HEK293 (cell line): ENCODE results near the gene MIEN1.

Source experiments
- EGR2 ChIP-seq: fragments of 450-650 bp; formaldehyde crosslinking; IDR thresholded peaks from 2 replicates; pipeline ENCODE4 v1.5.1; 2016; ENCODE audit warnings: low read depth, missing biosample characterization, missing genetic modification characterization
- FEZF1 ChIP-seq: fragments of 450-650 bp; formaldehyde crosslinking; IDR thresholded peaks from 2 replicates; pipeline ENCODE4 v1.5.1; 2016; ENCODE audit warnings: missing biosample characterization, missing genetic modification characterization
- HOXC10 ChIP-seq: sonication (generic); formaldehyde crosslinking; IDR thresholded peaks from 2 replicates; pipeline ENCODE4 v1.8.1; 2023; ENCODE audit warnings: mild to moderate bottlenecking, missing genetic modification reagents
- KLF16 ChIP-seq: fragments of 450-650 bp; formaldehyde crosslinking; IDR thresholded peaks from 2 replicates; pipeline ENCODE4 v1.5.1; 2017; ENCODE audit warnings: missing biosample characterization, missing genetic modification characterization
- KLF7 ChIP-seq: fragments of 450-650 bp; formaldehyde crosslinking; IDR thresholded peaks from 2 replicates; pipeline ENCODE4 v1.5.1; 2016; ENCODE audit warnings: missing biosample characterization, missing genetic modification characterization, borderline replicate concordance
- KLF8 ChIP-seq: fragments of 450-650 bp; formaldehyde crosslinking; IDR thresholded peaks from 2 replicates; pipeline ENCODE4 v1.5.1; 2016; ENCODE audit warnings: missing biosample characterization, missing genetic modification characterization
- PATZ1 ChIP-seq: fragments of 450-650 bp; formaldehyde crosslinking; IDR thresholded peaks from 2 replicates; pipeline ENCODE4 v1.5.1; 2016; ENCODE audit warnings: missing biosample characterization, missing genetic modification characterization
- PBX3 ChIP-seq: sonication (generic); formaldehyde crosslinking; IDR thresholded peaks from 2 replicates; pipeline ENCODE4 v1.8.1; 2022; ENCODE audit warnings: mild to moderate bottlenecking, moderate library complexity, missing genetic modification reagents
- SP7 ChIP-seq: fragments of 450-650 bp; formaldehyde crosslinking; IDR thresholded peaks from 2 replicates; pipeline ENCODE4 v1.5.1; 2016; ENCODE audit warnings: missing biosample characterization, missing genetic modification characterization
- ZBTB17 ChIP-seq: fragments of 450-650 bp; formaldehyde crosslinking; IDR thresholded peaks from 2 replicates; pipeline ENCODE4 v1.5.1; 2016; ENCODE audit warnings: missing biosample characterization, missing genetic modification characterization
- ZBTB48 ChIP-seq: fragments of 450-650 bp; formaldehyde crosslinking; IDR thresholded peaks from 2 replicates; pipeline ENCODE4 v1.5.1; 2016; ENCODE audit warnings: missing biosample characterization, missing genetic modification characterization
- ZIC2 ChIP-seq: fragments of 450-650 bp; formaldehyde crosslinking; IDR thresholded peaks from 2 replicates; pipeline ENCODE4 v1.5.1; 2016; ENCODE audit warnings: missing biosample characterization, missing genetic modification characterization
- ZNF18 ChIP-seq: fragments of 450-650 bp; formaldehyde crosslinking; IDR thresholded peaks from 2 replicates; pipeline ENCODE4 v1.5.1; 2016; ENCODE audit warnings: missing biosample characterization, missing genetic modification characterization
- ZNF2 ChIP-seq: fragments of 450-650 bp; formaldehyde crosslinking; IDR thresholded peaks from 2 replicates; pipeline ENCODE4 v1.5.1; 2016; ENCODE audit warnings: missing biosample characterization, missing genetic modification characterization
- ZNF292 ChIP-seq: fragments of 450-650 bp; formaldehyde crosslinking; IDR thresholded peaks from 2 replicates; pipeline ENCODE4 v1.5.1; 2016; ENCODE audit warnings: low read depth, missing biosample characterization, missing genetic modification characterization, borderline replicate concordance
- ZNF335 ChIP-seq: fragments of 450-650 bp; formaldehyde crosslinking; conservative IDR thresholded peaks from 2 replicates; pipeline ENCODE4 v1.5.1; 2016; ENCODE audit warnings: missing biosample characterization, missing genetic modification characterization
- ZNF513 ChIP-seq: fragments of 450-650 bp; IDR thresholded peaks from 2 replicates; pipeline ENCODE4 v1.5.1; 2018; ENCODE audit warnings: missing biosample characterization, missing genetic modification characterization
- ZNF561 ChIP-seq: fragments of 450-650 bp; IDR thresholded peaks from 2 replicates; pipeline ENCODE4 v1.5.1; 2018; ENCODE audit warnings: missing biosample characterization, missing genetic modification characterization, borderline replicate concordance
- ZNF610 ChIP-seq: fragments of 450-650 bp; formaldehyde crosslinking; IDR thresholded peaks from 2 replicates; pipeline ENCODE4 v1.5.1; 2016; ENCODE audit warnings: missing biosample characterization, missing genetic modification characterization, borderline replicate concordance
- ZNF621 ChIP-seq: fragments of 450-650 bp; formaldehyde crosslinking; IDR thresholded peaks from 2 replicates; pipeline ENCODE4 v1.5.1; 2017; ENCODE audit warnings: missing biosample characterization, missing genetic modification characterization
- ZNF629 ChIP-seq: fragments of 450-650 bp; formaldehyde crosslinking; IDR thresholded peaks from 2 replicates; pipeline ENCODE4 v1.5.1; 2017; ENCODE audit warnings: missing biosample characterization, missing genetic modification characterization
- ZNF654 ChIP-seq: fragments of 450-650 bp; formaldehyde crosslinking; IDR thresholded peaks from 2 replicates; pipeline ENCODE4 v1.5.1; 2016; ENCODE audit warnings: low read depth, missing biosample characterization, missing genetic modification characterization
- ZNF776 ChIP-seq: fragments of 450-650 bp; formaldehyde crosslinking; IDR thresholded peaks from 2 replicates; pipeline ENCODE4 v1.5.0; 2017; ENCODE audit warnings: missing biosample characterization, missing genetic modification characterization, borderline replicate concordance
- ZSCAN16 ChIP-seq: fragments of 450-650 bp; formaldehyde crosslinking; IDR thresholded peaks from 2 replicates; pipeline ENCODE4 v1.5.1; 2016; ENCODE audit warnings: missing biosample characterization, missing genetic modification characterization
- ZSCAN23 ChIP-seq: fragments of 450-650 bp; formaldehyde crosslinking; IDR thresholded peaks from 2 replicates; pipeline ENCODE4 v1.5.1; 2016; ENCODE audit warnings: missing biosample characterization, missing genetic modification characterization
- ZXDB ChIP-seq: fragments of 450-650 bp; formaldehyde crosslinking; IDR thresholded peaks from 2 replicates; pipeline ENCODE4 v1.5.1; 2016; ENCODE audit warnings: missing biosample characterization, missing genetic modification characterization
- TF ChIP-seq, protein P1 (sequence below): fragments of 450-650 bp; formaldehyde crosslinking; IDR thresholded peaks from 2 replicates; pipeline ENCODE4 v1.5.1; 2017; ENCODE audit warnings: missing biosample characterization, mild to moderate bottlenecking, missing genetic modification characterization, moderate library complexity
- TF ChIP-seq, protein P2 (sequence below): fragments of 450-650 bp; formaldehyde crosslinking; IDR thresholded peaks from 2 replicates; pipeline ENCODE4 v1.5.1; 2016; ENCODE audit warnings: missing biosample characterization, missing genetic modification characterization

MIEN1 gene

DNA sequence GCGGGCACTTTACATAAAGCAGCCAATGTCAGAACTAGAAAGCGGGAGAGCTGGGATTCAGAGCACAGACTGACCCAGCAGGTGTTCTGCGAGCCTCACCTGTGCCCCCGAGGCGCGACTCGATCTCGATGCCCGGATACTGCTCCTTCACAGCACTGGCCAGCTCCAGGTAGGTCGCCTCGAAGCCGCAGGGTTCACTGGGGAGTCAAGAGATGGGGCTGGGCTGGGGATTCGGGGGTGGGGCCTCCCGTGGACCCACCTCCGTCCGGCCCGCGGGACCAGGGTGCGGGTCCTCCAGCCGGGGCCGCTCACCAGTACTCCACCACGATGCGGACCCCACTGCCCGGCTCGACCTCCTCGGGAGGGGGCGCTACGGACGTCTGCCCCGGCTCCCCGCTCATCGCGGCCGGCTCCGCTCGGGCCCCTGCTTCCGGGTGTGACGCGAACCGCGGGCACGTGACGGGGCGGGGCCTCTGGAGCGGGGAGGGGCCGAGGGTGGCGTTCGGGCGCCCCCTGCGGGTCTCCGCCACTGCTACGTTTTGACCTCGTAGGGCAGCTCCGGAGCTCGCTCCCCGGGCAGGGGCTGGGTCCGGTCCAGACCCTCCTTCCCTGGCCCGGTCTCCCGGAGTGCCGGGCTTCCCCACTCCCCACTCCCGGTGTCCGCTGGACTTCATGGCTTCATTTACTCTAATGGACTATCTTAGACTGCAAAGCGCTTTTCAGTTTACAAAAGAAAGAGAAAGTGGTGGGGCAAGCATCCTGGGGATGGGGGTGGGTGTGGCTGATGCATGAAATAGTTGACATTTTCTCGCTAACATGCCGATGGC lies at the start of gene MIEN1 (continued):
- TF ChIP-seq, protein P1, sequence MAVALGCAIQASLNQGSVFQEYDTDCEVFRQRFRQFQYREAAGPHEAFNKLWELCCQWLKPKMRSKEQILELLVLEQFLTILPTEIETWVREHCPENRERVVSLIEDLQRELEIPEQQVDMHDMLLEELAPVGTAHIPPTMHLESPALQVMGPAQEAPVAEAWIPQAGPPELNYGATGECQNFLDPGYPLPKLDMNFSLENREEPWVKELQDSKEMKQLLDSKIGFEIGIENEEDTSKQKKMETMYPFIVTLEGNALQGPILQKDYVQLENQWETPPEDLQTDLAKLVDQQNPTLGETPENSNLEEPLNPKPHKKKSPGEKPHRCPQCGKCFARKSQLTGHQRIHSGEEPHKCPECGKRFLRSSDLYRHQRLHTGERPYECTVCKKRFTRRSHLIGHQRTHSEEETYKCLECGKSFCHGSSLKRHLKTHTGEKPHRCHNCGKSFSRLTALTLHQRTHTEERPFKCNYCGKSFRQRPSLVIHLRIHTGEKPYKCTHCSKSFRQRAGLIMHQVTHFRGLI (tag by site-specific recombination) = no peak
- TF ChIP-seq ZBTB17 (tag by site-specific recombination) (peak; percentile 78), FEZF1 (tag by site-specific recombination) (no peak), ZNF561 (tag by site-specific recombination) (peak; percentile 46; the same call in 1 of the 2 replicates), ZNF18 (tag by site-specific recombination) (no peak), SP7 (tag by site-specific recombination) (0 out of 2 replicates have a peak, but pooled peaks have one; percentile 68), ZNF629 (tag by site-specific recombination) (peak; percentile 60; the same call in 1 of the 2 replicates), HOXC10 (CRISPR knock-in tag) (no peak), ZBTB48 (tag by site-specific recombination) (peak; percentile 26; the same call in 1 of the 2 replicates), ZNF621 (tag by site-specific recombination) (no peak), KLF8 (peak; percentile 94), ZXDB (tag by site-specific recombination) (peak; percentile 88), ZNF610 (peak; percentile 79), ZNF335 (tag by site-specific recombination) (peak; percentile 85), ZNF513 (no peak), KLF7 (tag by site-specific recombination) (no peak), ZIC2 (peak; percentile 35), PATZ1 (peak; percentile 95), ZNF776 (tag by site-specific recombination) (no peak), ZNF654 (tag by site-specific recombination) (no peak), ZSCAN23 (tag by site-specific recombination) (no peak), ZNF2 (0 out of 2 replicates have a peak, but pooled peaks have one; percentile 39), EGR2 (tag by site-specific recombination) (no peak), ZNF292 (no peak), KLF16 (tag by site-specific recombination) (no peak; the same call in 1 of the 2 replicates), ZSCAN16 (tag by site-specific recombination) (peak; percentile 85), PBX3 (CRISPR knock-in tag) (0 out of 2 replicates have a peak, but pooled peaks have one; percentile 39)
- TF ChIP-seq, protein P2, sequence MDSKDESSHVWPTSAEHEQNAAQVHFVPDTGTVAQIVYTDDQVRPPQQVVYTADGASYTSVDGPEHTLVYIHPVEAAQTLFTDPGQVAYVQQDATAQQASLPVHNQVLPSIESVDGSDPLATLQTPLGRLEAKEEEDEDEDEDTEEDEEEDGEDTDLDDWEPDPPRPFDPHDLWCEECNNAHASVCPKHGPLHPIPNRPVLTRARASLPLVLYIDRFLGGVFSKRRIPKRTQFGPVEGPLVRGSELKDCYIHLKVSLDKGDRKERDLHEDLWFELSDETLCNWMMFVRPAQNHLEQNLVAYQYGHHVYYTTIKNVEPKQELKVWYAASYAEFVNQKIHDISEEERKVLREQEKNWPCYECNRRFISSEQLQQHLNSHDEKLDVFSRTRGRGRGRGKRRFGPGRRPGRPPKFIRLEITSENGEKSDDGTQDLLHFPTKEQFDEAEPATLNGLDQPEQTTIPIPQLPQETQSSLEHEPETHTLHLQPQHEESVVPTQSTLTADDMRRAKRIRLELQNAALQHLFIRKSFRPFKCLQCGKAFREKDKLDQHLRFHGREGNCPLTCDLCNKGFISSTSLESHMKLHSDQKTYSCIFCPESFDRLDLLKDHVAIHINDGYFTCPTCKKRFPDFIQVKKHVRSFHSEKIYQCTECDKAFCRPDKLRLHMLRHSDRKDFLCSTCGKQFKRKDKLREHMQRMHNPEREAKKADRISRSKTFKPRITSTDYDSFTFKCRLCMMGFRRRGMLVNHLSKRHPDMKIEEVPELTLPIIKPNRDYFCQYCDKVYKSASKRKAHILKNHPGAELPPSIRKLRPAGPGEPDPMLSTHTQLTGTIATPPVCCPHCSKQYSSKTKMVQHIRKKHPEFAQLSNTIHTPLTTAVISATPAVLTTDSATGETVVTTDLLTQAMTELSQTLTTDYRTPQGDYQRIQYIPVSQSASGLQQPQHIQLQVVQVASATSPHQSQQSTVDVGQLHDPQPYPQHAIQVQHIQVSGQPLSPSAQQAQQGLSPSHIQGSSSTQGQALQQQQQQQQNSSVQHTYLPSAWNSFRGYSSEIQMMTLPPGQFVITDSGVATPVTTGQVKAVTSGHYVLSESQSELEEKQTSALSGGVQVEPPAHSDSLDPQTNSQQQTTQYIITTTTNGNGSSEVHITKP = 0 out of 2 replicates have a peak, but pooled peaks have one; percentile 19
